Mucosa of descending colon (tissue), 3 donors: ENCODE results near the gene SIAH2. TPM values are rescaled to one million over a fixed set of nuclear protein-coding genes. Genes with fewer than 3 reads are reported as not detected.
"Not testable (repeated sequence)": the region's sequence is repeated elsewhere in the genome, so short reads cannot be mapped to it uniquely, and the experiment has no call there.

Experiments used
- ATAC-seq: fragments of 200-7000 bp; cut with Tn5 transposase; one replicate; pipeline ENCODE4 v1.9.1; 2020; ENCODE audit warnings: mild to moderate bottlenecking, moderate library complexity
- DNase-seq, 3 donors: peaks; one replicate each; pipeline ENCODE4 v3.0.0-alpha.2; 2020
- H3K36me3 ChIP-seq: fragments of 200-600 bp; one replicate; pipeline ENCODE4 v1.8.0; 2021; ENCODE audit warnings: low read depth, mild to moderate bottlenecking
- H3K4me1 ChIP-seq: fragments of 200-600 bp; one replicate; pipeline ENCODE4 v1.8.0; 2021; ENCODE audit warnings: low read depth, mild to moderate bottlenecking
- H3K4me3 ChIP-seq: fragments of 200-600 bp; one replicate; pipeline ENCODE4 v1.8.0; 2021; ENCODE audit warnings: mild to moderate bottlenecking
- H3K9me3 ChIP-seq: fragments of 200-600 bp; one replicate; pipeline ENCODE4 v1.8.0; 2021; ENCODE audit warnings: mild to moderate bottlenecking
- CTCF ChIP-seq: fragments of 200-600 bp; IDR thresholded peaks from one replicate; pipeline ENCODE4 v1.8.0; 2022; ENCODE audit warnings: antibody characterized with exemption, mild to moderate bottlenecking
- intact Hi-C, 2 donors: fragments of 100-400 bp; cut with DNase I in 1 of 2; cut with micrococcal nuclease in 1 of 2; formaldehyde crosslinking; loops; one replicate each; pipeline versions ENCODE4 v1.11.0 to v1.11.1; 2022; cut with DNase I, micrococcal nuclease
- total RNA-seq, 3 donors: library from RNA; stranded (reverse); fragmentation: NEBNext Ultra II Directional in 2 of 3; extraction: Animal tissue kit (Norgen Biotek cat#: 25700) in 2 of 3; gene quantifications; one replicate each; pipeline versions ENCODE4 v1.2.1 to v1.2.4, GENCODE V29; 2021 to 2023
- donor health status: DM: no; HTN: no; CAD: no; lungs with moderate emphysema.
- donor health status: DM: no; HTN: no; CAD: no.
- donor health status: DM: no; HTN: yes; CAD: no.

Gene SIAH2
- total RNA-seq, 3 donors from 2014 or later: 17.2 to 31.8 (median 23.5) TPM

GRCh38 chr3:150803440-150803985 lies 40.5 kb upstream of the SIAH2 start:
- Histone ChIP-seq H3K4me3 (no peak overlapping the region), H3K4me1 (no peaks in the 10 kb centered on the region), H3K36me3 (no peaks in the 10 kb centered on the region), H3K9me3 (no peaks in the 10 kb centered on the region)
- no peak for DNase-seq
- TF ChIP-seq CTCF: no peak
- intact Hi-C loops: no loop called here
- no peak for ATAC-seq

GRCh38 chr3:150800722-150801121 lies 37.8 kb upstream of the SIAH2 start:
- Histone ChIP-seq H3K4me3 (no peak overlapping the region), H3K4me1 (no peaks in the 10 kb centered on the region), H3K36me3 (no peaks in the 10 kb centered on the region), H3K9me3 (no peaks in the 10 kb centered on the region)
- TF ChIP-seq CTCF: no peak
- DNase-seq: no peak
- intact Hi-C loops: no loop called here
- no peak for ATAC-seq

- Histone ChIP-seq H3K4me3 (no peak overlapping the region), H3K9me3 (no peaks in the 10 kb centered on the region), H3K36me3 (no peaks in the 10 kb centered on the region), H3K4me1 (no peaks in the 10 kb centered on the region)
- TF ChIP-seq CTCF: no peak
- peak; percentile 75 for ATAC-seq
- no peak for DNase-seq
- intact Hi-C loops: loop anchor here in 1 of 2 donors (10.0 kb wide), 1 partner anchor 67 kb away; no protein-coding TSS in a partner anchor
Observed at GRCh38 chr3:150798122-150798618, 35.2 kb upstream of the SIAH2 start.

- DNase-seq (no peak), ATAC-seq (no peak)
- Histone ChIP-seq H3K9me3 (no peaks in the 10 kb centered on the region), H3K36me3 (no peaks in the 10 kb centered on the region), H3K4me1 (no peaks in the 10 kb centered on the region), H3K4me3 (no peak overlapping the region)
- TF ChIP-seq CTCF: no peak
- intact Hi-C loops: loop anchor here in 1 of 2 donors (10.0 kb wide), 1 partner anchor 68 kb away; no protein-coding TSS in a partner anchor
Observed at GRCh38 chr3:150797155-150797554, 34.2 kb upstream of the SIAH2 start.

GRCh38 chr3:150796527-150796926 lies 33.6 kb upstream of the SIAH2 start:
- intact Hi-C loops: loop anchor here in 1 of 2 donors (10.0 kb wide), 1 partner anchor 68 kb away; no protein-coding TSS in a partner anchor
- not testable (repeated sequence) for H3K4me3 ChIP-seq, DNase-seq, ATAC-seq, H3K36me3 ChIP-seq, H3K4me1 ChIP-seq, H3K9me3 ChIP-seq

- intact Hi-C loops: loop anchor here in 1 of 2 donors (10.0 kb wide), 1 partner anchor 71 kb away; no protein-coding TSS in a partner anchor
- Histone ChIP-seq H3K9me3 (no peaks in the 10 kb centered on the region), H3K36me3 (no peaks in the 10 kb centered on the region), H3K4me1 (no peaks in the 10 kb centered on the region), H3K4me3 (no peak overlapping the region)
- ATAC-seq (no peak), DNase-seq (no peak)
- no peak for TF ChIP-seq CTCF
Observed at GRCh38 chr3:150793641-150794040, 30.7 kb upstream of the SIAH2 start.
